Measurements from ENCODE around the gene CDK2AP2. TPM values are rescaled to one million over a fixed set of nuclear protein-coding genes. Genes with fewer than 3 reads are reported as not detected.
"Not testable (repeated sequence)": the region's sequence is repeated elsewhere in the genome, so short reads cannot be mapped to it uniquely, and the experiment has no call there.

Gene CDK2AP2, protein sequence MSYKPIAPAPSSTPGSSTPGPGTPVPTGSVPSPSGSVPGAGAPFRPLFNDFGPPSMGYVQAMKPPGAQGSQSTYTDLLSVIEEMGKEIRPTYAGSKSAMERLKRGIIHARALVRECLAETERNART
- total RNA-seq = 10 to 100 TPM; 57.1 to 91.9 TPM

DNA sequence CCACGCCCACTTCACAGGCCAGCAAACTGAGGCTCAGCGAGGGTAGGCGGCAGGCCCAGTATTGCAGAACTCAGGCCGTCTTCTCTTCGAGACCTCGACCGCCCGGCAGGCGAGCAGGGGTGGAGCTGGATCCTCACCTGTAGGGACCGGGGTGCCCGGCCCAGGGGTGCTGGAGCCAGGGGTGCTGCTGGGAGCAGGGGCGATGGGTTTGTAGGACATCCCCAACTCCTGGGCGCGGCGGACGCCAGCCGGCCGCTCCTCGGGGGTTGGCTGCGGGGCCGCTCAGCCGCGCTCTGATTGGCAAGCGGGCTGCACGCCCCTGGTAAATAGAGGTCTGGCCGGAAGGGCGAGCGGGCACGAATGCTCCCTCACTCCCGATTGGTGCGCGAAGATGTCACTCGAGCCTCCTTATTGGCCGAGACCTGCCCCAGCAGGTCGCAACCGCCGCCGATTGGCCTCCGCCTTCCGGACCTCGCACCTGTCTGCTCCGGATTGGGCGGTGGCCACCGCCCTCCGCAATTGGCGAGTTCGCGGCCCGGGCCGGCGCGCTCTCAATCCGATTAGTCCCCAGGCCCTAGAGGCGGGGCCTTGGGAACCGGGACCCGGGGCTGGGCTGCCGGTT, at the start of gene CDK2AP2:
CDK2AP2 (minus strand) TSS at position 299 of the 622 bp plus-strand sequence; CDS start at position 219, 80 bp downstream.
- under 1% methylated on average over 45 of the region's 57 CpGs for WGBS
- DNase-seq (ENCODE audit: low spot score) = peak; percentile 99

DNA sequence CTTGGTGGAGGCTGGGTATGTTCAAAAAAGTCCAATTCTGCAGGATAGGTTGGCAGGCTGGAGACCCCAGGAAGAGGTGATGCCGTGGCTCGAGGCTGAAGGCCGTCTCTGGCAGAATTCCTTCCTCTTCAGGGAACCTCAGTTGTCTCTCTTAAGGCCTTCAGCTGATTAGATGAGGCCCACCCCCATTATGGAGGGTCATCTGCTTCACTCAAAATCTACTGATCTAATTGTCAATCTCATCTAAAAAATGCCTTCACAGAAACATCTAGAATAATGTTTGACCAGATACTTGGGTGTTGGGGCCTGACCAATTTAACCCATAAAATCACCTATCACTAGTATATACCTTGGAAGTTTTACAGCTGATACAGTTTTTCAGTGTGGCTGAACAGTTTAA, 48.3 kb upstream of the CDK2AP2 start:
- Histone ChIP-seq H3K9me3 (no peaks in the 10 kb centered on the region), H3K4me1 (replicated peaks) (no peaks in the 10 kb centered on the region), H3K4me3 (no peak overlapping the region), H3K27me3 (replicated peaks; ENCODE audit: insufficient read depth) (no peaks in the 10 kb centered on the region), H3K27ac (no peak overlapping the region), H3K36me3 (no peaks in the 10 kb centered on the region)
- no peak for DNase-seq (ENCODE audit: low spot score)
- intact Hi-C loops (cut with DNase I) = no loop called here
- TF ChIP-seq, protein P1, sequence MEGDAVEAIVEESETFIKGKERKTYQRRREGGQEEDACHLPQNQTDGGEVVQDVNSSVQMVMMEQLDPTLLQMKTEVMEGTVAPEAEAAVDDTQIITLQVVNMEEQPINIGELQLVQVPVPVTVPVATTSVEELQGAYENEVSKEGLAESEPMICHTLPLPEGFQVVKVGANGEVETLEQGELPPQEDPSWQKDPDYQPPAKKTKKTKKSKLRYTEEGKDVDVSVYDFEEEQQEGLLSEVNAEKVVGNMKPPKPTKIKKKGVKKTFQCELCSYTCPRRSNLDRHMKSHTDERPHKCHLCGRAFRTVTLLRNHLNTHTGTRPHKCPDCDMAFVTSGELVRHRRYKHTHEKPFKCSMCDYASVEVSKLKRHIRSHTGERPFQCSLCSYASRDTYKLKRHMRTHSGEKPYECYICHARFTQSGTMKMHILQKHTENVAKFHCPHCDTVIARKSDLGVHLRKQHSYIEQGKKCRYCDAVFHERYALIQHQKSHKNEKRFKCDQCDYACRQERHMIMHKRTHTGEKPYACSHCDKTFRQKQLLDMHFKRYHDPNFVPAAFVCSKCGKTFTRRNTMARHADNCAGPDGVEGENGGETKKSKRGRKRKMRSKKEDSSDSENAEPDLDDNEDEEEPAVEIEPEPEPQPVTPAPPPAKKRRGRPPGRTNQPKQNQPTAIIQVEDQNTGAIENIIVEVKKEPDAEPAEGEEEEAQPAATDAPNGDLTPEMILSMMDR (IDR thresholded peaks at IDR 0.05) = no peak
- TF ChIP-seq POLR2AphosphoS5 (IDR thresholded peaks at IDR 0.05) = no peak
- TF ChIP-seq POLR2A (IDR thresholded peaks at IDR 0.05) = no peak
- 76% methylated on average over 3 of the region's 3 CpGs for WGBS

More for the DNA sequence above, at the start of gene CDK2AP2:
- Histone ChIP-seq H3K4me3 (peak within 1 kb of the TSS; percentile 71 to 74), H3K27ac (peak within 1 kb of the TSS; percentile 97 to 98), H3K4me1 (replicated peaks) (peaks cover 9% of the 10 kb centered on the region), H3K9me3 (no peaks in the 10 kb centered on the region), H3K36me3 (no peaks in the 10 kb centered on the region), H3K27me3 (replicated peaks; ENCODE audit: insufficient read depth) (no peaks in the 10 kb centered on the region)
- intact Hi-C loops (cut with DNase I) = loop anchor here (5.0 to 10.0 kb wide), 2 partner anchors 106 to 153 kb away; partner anchors contain the start of genes POLD4, PPP1CA and TBC1D10C
- TF ChIP-seq, protein P1 (IDR thresholded peaks at IDR 0.05) = peak in 1 of 4 experiments; percentile 8
- TF ChIP-seq POLR2A (IDR thresholded peaks at IDR 0.05) (peak; percentile 93), POLR2AphosphoS5 (IDR thresholded peaks at IDR 0.05) (peak; percentile 87)

- H3K27me3 ChIP-seq (replicated peaks; ENCODE audit: insufficient read depth); intact Hi-C loops (cut with DNase I); H3K9me3 ChIP-seq: not testable (repeated sequence)
Observed at GRCh38 chr11:67551697-67552096, 43.7 kb upstream of the CDK2AP2 start.

GRCh38 chr11:67551127-67551526, 43.2 kb upstream of the CDK2AP2 start:
- DNase-seq (ENCODE audit: low spot score) = no peak
- Histone ChIP-seq H3K4me1 (replicated peaks) (no peaks in the 10 kb centered on the region), H3K36me3 (no peaks in the 10 kb centered on the region), H3K27ac (no peak overlapping the region), H3K9me3 (no peaks in the 10 kb centered on the region), H3K4me3 (no peak overlapping the region), H3K27me3 (replicated peaks; ENCODE audit: insufficient read depth) (no peaks in the 10 kb centered on the region)
- no peak for TF ChIP-seq POLR2AphosphoS5 (IDR thresholded peaks at IDR 0.05)
- TF ChIP-seq POLR2A (IDR thresholded peaks at IDR 0.05) = no peak
- TF ChIP-seq, protein P1 (IDR thresholded peaks at IDR 0.05) = no peak
- intact Hi-C loops (cut with DNase I) = no loop called here

More at GRCh38 chr11:67551697-67552096, 43.7 kb upstream of the CDK2AP2 start:
- H3K27ac ChIP-seq; DNase-seq (ENCODE audit: low spot score); H3K36me3 ChIP-seq; H3K4me1 ChIP-seq (replicated peaks); H3K4me3 ChIP-seq: not testable (repeated sequence)

- H3K4me1 ChIP-seq (replicated peaks) = no peaks in the 10 kb centered on the region
- DNase-seq (ENCODE audit: low spot score) = no peak
- no peak overlapping the region for H3K27ac ChIP-seq
- TF ChIP-seq POLR2AphosphoS5 (IDR thresholded peaks at IDR 0.05) (no peak), POLR2A (IDR thresholded peaks at IDR 0.05) (no peak)
- TF ChIP-seq, protein P1 (IDR thresholded peaks at IDR 0.05) = no peak
- WGBS = 77% methylated on average over 9 of the region's 9 CpGs
- intact Hi-C loops (cut with DNase I) = no loop called here
- no peaks in the 10 kb centered on the region for H3K27me3 ChIP-seq (replicated peaks; ENCODE audit: insufficient read depth)
- no peaks in the 10 kb centered on the region for H3K36me3 ChIP-seq
- no peak overlapping the region for H3K4me3 ChIP-seq
- no peaks in the 10 kb centered on the region for H3K9me3 ChIP-seq
Observed at GRCh38 chr11:67548555-67549110, 40.7 kb upstream of the CDK2AP2 start.

DNA sequence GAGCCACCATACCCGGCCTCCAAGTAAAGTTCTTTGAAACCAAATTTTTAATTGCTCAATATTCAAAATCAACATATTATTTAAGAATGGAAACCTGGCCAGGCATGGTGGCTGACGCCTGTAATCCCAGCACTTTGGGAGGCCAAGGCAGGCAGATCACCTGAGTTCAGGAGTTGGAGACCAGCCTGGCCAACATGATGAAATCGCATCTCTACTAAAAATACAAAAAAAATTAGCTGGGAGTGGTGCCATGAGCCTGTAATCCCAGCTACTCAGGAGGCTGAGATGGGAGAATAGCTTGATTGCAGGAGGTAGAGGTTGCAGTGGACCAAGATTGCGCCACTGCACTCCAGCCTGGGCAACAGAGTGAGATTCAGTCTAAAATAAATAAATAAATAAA, 40.1 kb upstream of the CDK2AP2 start:
- H3K4me1 ChIP-seq (replicated peaks); DNase-seq (ENCODE audit: low spot score); intact Hi-C loops (cut with DNase I); H3K27ac ChIP-seq; H3K9me3 ChIP-seq; H3K4me3 ChIP-seq; H3K27me3 ChIP-seq (replicated peaks; ENCODE audit: insufficient read depth); H3K36me3 ChIP-seq: not testable (repeated sequence)
- 88% methylated on average over 4 of the region's 4 CpGs for WGBS

Data from prostate gland (tissue), 2 donors.